VCaP (cell line): ENCODE data around the gene PARP6.

Experiments
- H3K27ac ChIP-seq: fragments of 450-650 bp; 2 replicates; pipeline ENCODE4 v1.5.1; 2017
- TF ChIP-seq, protein P1 (sequence below): fragments of 450-650 bp; conservative IDR thresholded peaks from 2 replicates; pipeline ENCODE4 v1.5.1; 2017; ENCODE audit warnings: mild to moderate bottlenecking, moderate library complexity

The PARP6 gene

DNA sequence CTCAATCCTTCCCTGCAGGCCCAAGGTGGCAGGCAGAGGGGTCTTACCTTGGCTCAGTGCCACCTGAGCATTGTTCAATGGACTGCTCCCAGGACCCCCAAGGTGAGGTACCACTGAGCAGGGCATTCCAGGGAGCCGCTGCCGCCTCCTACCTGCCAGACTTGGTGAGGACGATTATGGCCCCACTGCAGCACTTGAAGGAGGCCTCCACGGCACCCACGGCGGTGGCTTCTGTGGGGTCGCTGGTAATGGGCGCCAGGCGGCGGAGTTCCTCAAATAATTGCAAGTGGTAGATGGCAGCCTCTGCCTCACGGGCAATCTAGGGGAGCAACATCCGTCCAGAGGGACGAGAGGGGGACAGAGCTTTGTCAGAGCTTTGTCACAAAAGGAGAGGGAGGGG lies 70.1 kb downstream of the PARP6 start:
- TF ChIP-seq, protein P1, sequence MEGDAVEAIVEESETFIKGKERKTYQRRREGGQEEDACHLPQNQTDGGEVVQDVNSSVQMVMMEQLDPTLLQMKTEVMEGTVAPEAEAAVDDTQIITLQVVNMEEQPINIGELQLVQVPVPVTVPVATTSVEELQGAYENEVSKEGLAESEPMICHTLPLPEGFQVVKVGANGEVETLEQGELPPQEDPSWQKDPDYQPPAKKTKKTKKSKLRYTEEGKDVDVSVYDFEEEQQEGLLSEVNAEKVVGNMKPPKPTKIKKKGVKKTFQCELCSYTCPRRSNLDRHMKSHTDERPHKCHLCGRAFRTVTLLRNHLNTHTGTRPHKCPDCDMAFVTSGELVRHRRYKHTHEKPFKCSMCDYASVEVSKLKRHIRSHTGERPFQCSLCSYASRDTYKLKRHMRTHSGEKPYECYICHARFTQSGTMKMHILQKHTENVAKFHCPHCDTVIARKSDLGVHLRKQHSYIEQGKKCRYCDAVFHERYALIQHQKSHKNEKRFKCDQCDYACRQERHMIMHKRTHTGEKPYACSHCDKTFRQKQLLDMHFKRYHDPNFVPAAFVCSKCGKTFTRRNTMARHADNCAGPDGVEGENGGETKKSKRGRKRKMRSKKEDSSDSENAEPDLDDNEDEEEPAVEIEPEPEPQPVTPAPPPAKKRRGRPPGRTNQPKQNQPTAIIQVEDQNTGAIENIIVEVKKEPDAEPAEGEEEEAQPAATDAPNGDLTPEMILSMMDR = no peak
- H3K27ac ChIP-seq = peak overlapping the region; percentile 42

DNA sequence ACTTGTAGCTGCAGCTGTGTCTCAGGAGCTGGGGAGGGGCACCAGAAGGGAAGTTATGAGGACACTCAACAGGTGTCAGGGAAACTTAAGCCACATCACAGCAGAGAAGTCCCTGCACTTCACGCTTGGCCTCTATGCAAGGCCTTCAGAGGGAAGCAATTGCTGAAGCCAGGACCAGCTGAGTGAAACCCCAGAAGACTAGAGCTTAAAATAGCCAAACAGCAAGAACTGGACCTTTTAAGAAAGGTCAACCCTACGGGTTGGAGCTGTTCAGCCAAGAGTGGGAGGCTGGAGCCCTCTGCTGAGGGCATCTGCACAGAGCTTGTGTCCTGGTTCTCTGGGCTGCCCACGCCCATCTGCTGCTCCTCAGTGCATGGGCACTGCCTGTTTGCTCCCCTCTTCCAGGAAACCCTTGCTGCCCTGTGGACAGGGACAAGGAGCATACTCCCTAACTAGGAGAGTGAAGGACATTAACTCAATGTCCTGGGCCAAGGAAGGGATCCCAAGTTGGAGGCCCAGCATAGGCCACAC lies 70.9 kb downstream of the PARP6 start:
- TF ChIP-seq, protein P1 = no peak
- peak overlapping the region; percentile 42 for H3K27ac ChIP-seq

DNA sequence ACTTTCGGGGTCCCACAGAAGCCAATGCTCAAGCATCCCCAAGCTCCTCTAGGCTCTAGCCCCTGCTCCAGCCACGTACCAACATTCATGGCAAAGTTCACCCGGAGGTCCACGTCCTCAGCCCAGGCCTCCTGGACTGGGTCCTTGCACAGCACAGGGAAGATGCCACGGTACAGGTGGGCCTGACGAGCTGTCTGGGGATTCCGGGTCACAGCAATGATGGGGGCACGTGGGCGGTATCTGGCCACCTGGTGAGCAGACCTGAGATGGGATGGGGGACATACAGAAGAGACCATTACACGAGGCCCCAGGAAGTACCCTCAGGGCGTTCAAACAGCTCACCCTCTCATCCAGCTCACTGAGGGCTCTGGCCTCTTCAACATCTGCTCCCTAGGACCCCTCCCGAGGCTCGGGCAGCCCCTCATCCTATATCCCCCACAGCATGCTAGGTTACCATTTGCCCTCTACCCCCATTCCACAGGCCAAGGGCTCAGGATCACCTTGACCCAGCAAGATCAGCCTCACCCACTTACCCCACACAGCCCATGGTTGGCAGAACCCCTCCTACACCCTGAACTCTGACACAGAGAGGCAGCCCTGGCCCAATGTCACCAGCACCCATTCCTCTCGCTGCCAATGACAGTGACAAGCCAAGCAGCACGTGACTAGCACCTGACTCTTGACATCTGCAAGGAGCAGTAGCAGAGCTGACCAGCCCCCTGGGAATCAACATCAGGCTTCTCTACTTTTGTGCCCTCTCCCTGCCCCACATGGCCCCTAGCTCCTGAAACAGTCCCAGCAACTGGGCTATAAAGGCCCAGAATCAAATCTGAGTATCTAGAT lies 71.7 kb downstream of the PARP6 start:
- TF ChIP-seq, protein P1 = no peak
- H3K27ac ChIP-seq = peak overlapping the region; percentile 42

DNA sequence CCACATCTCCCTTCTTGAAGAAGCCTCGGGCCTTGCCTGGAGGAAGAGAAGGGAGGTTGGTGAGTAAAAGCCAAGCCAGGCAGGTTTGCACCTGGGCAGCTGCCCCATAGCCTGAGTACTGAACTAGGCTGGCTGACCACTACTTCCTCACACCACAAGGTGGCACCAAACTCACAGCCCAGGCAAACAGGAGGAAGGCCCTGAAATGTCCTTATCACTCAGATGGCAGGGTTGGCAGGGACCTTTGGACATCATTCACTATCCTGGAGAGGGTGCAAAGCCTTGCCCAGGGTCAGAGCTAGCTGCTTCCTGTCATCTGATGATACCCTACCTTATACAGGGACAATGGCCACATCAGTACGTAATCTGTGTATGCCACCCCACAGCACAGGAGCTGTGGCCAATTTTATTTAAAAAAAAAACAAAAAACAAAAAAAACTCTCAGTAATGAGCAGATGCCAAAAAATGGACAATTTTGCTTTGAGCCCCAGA lies 72.6 kb downstream of the PARP6 start:
- peak overlapping the region; percentile 42 for H3K27ac ChIP-seq
- TF ChIP-seq, protein P1 = peak; percentile 97

DNA sequence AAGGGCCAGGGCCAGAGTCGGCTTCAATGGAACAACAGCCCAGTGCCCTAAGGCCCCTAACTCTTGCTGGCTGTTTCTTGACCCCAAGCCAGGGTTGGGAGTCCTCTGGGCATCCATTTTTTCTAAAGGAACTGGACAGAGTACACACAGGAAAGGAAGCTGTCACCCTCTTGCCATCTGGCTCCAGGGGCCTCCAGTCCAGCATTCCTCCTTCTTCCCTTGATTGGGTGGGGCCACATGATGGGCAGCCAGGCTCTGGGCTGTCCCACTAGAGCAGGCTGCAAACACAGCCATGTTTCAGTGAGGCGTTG lies 73.2 kb downstream of the PARP6 start:
- TF ChIP-seq, protein P1 = no peak
- H3K27ac ChIP-seq = no peak overlapping the region

DNA sequence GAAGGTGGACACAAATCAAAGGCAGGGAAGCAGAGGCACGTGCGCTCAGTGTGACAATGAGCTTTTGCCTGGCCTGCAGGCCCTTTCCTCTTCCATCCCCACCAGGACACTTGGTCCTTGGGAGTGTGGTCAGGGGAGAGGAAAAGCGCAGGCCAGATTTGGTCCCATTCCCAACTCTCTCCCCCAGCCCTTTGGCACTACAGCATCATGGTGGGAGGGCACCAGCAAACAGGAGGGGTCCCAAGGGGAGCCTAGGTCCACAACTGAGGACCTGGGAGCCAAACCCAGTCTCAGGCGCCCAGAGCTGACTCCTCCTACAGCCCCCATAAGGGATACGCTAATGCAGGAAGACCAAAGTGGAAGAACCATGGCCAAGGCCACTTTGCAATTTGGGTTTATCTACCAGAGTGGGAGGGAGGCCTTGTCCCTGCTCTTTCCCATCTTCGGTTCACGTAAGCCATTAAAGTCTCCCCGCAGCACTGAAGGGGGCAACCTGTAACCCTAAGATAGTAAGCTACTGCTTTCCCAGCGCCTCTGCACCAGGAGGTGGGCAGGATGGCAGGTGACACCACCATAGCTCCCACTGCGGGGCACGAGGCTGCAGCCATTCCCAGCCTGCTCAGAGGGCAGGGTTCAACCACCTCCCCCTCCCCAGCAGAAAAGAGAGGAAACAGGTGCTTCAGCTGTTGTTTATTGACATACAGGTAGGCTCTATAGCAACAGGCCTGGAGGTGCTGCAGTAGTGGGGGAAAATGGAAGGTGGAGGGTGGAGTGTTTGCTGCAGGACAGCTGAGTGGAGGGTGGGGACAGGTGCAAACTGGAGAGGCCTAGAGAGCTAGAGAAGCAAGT lies 73.8 kb downstream of the PARP6 start:
- H3K27ac ChIP-seq = no peak overlapping the region
- TF ChIP-seq, protein P1 = no peak
